PC-9 (cell line): Measurements from ENCODE around the gene TMEM128.

Experiments used
- EZH2 ChIP-seq: fragments of 200-600 bp; sonication (generic); IDR thresholded peaks from 2 replicates; pipeline ENCODE4 v1.8.0; 2017; ENCODE audit warnings: antibody characterized with exemption, low read depth
- TF ChIP-seq, protein P1 (sequence below): fragments of 200-600 bp; sonication (generic); conservative IDR thresholded peaks from 2 replicates; pipeline ENCODE4 v1.6.1; 2017; ENCODE audit warnings: mixed run types, antibody characterized with exemption, mild to moderate bottlenecking, moderate library complexity

- TF ChIP-seq, protein P1, sequence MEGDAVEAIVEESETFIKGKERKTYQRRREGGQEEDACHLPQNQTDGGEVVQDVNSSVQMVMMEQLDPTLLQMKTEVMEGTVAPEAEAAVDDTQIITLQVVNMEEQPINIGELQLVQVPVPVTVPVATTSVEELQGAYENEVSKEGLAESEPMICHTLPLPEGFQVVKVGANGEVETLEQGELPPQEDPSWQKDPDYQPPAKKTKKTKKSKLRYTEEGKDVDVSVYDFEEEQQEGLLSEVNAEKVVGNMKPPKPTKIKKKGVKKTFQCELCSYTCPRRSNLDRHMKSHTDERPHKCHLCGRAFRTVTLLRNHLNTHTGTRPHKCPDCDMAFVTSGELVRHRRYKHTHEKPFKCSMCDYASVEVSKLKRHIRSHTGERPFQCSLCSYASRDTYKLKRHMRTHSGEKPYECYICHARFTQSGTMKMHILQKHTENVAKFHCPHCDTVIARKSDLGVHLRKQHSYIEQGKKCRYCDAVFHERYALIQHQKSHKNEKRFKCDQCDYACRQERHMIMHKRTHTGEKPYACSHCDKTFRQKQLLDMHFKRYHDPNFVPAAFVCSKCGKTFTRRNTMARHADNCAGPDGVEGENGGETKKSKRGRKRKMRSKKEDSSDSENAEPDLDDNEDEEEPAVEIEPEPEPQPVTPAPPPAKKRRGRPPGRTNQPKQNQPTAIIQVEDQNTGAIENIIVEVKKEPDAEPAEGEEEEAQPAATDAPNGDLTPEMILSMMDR: no peak
- TF ChIP-seq EZH2: no peak
Measured at GRCh38 chr4:4203688-4204400, 44.2 kb downstream of the TMEM128 start.
